Measurements from ENCODE around the gene TLL1.

DNA sequence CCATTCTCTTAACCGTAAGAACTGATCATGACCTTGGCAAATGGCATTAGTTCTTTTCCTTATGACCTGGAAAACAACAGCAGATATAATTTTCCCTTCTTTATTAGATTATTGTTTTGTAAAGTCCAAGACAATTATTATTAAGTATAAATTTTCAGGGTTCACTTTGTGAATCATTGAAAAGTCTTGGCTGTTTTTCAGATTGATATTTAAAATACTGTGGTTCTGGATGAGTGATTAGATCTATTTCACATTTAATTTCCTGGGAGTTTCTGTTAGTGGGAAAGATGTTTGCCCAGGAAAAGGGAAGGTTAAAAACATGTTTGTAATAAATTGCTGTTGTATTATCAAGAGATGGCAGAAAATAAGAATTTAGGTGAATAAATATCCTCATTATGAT, 194.9 kb downstream of the TLL1 start:
- TF ChIP-seq, protein P1, sequence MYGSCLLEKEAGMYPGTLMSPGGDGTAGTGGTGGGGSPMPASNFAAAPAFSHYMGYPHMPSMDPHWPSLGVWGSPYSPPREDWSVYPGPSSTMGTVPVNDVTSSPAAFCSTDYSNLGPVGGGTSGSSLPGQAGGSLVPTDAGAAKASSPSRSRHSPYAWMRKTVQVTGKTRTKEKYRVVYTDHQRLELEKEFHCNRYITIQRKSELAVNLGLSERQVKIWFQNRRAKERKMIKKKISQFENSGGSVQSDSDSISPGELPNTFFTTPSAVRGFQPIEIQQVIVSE (CRISPR knock-in tag; IDR thresholded peaks at IDR 0.05; ENCODE audit: borderline replicate concordance) = no peak
- TF ChIP-seq, protein P2, sequence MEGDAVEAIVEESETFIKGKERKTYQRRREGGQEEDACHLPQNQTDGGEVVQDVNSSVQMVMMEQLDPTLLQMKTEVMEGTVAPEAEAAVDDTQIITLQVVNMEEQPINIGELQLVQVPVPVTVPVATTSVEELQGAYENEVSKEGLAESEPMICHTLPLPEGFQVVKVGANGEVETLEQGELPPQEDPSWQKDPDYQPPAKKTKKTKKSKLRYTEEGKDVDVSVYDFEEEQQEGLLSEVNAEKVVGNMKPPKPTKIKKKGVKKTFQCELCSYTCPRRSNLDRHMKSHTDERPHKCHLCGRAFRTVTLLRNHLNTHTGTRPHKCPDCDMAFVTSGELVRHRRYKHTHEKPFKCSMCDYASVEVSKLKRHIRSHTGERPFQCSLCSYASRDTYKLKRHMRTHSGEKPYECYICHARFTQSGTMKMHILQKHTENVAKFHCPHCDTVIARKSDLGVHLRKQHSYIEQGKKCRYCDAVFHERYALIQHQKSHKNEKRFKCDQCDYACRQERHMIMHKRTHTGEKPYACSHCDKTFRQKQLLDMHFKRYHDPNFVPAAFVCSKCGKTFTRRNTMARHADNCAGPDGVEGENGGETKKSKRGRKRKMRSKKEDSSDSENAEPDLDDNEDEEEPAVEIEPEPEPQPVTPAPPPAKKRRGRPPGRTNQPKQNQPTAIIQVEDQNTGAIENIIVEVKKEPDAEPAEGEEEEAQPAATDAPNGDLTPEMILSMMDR (IDR thresholded peaks at IDR 0.05) = no peak
- TF ChIP-seq GRHL2 (CRISPR knock-in tag; IDR thresholded peaks at IDR 0.05; ENCODE audit: insufficient replicate concordance, severe bottlenecking) = no peak
- TF ChIP-seq, protein P3, sequence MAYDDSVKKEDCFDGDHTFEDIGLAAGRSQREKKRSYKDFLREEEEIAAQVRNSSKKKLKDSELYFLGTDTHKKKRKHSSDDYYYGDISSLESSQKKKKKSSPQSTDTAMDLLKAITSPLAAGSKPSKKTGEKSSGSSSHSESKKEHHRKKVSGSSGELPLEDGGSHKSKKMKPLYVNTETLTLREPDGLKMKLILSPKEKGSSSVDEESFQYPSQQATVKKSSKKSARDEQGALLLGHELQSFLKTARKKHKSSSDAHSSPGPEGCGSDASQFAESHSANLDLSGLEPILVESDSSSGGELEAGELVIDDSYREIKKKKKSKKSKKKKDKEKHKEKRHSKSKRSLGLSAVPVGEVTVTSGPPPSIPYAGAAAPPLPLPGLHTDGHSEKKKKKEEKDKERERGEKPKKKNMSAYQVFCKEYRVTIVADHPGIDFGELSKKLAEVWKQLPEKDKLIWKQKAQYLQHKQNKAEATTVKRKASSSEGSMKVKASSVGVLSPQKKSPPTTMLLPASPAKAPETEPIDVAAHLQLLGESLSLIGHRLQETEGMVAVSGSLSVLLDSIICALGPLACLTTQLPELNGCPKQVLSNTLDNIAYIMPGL (CRISPR knock-in tag; IDR thresholded peaks at IDR 0.05) = no peak
- TF ChIP-seq, protein P4, sequence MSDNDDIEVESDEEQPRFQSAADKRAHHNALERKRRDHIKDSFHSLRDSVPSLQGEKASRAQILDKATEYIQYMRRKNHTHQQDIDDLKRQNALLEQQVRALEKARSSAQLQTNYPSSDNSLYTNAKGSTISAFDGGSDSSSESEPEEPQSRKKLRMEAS (CRISPR knock-in tag; IDR thresholded peaks at IDR 0.05) = no peak
- TF ChIP-seq, protein P5, sequence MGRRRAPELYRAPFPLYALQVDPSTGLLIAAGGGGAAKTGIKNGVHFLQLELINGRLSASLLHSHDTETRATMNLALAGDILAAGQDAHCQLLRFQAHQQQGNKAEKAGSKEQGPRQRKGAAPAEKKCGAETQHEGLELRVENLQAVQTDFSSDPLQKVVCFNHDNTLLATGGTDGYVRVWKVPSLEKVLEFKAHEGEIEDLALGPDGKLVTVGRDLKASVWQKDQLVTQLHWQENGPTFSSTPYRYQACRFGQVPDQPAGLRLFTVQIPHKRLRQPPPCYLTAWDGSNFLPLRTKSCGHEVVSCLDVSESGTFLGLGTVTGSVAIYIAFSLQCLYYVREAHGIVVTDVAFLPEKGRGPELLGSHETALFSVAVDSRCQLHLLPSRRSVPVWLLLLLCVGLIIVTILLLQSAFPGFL (CRISPR knock-in tag; IDR thresholded peaks at IDR 0.05; ENCODE audit: borderline replicate concordance) = no peak
- TF ChIP-seq, protein P6, sequence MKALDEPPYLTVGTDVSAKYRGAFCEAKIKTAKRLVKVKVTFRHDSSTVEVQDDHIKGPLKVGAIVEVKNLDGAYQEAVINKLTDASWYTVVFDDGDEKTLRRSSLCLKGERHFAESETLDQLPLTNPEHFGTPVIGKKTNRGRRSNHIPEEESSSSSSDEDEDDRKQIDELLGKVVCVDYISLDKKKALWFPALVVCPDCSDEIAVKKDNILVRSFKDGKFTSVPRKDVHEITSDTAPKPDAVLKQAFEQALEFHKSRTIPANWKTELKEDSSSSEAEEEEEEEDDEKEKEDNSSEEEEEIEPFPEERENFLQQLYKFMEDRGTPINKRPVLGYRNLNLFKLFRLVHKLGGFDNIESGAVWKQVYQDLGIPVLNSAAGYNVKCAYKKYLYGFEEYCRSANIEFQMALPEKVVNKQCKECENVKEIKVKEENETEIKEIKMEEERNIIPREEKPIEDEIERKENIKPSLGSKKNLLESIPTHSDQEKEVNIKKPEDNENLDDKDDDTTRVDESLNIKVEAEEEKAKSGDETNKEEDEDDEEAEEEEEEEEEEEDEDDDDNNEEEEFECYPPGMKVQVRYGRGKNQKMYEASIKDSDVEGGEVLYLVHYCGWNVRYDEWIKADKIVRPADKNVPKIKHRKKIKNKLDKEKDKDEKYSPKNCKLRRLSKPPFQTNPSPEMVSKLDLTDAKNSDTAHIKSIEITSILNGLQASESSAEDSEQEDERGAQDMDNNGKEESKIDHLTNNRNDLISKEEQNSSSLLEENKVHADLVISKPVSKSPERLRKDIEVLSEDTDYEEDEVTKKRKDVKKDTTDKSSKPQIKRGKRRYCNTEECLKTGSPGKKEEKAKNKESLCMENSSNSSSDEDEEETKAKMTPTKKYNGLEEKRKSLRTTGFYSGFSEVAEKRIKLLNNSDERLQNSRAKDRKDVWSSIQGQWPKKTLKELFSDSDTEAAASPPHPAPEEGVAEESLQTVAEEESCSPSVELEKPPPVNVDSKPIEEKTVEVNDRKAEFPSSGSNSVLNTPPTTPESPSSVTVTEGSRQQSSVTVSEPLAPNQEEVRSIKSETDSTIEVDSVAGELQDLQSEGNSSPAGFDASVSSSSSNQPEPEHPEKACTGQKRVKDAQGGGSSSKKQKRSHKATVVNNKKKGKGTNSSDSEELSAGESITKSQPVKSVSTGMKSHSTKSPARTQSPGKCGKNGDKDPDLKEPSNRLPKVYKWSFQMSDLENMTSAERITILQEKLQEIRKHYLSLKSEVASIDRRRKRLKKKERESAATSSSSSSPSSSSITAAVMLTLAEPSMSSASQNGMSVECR (CRISPR knock-in tag; IDR thresholded peaks at IDR 0.05; ENCODE audit: borderline replicate concordance) = no peak
- TF ChIP-seq, protein P7, sequence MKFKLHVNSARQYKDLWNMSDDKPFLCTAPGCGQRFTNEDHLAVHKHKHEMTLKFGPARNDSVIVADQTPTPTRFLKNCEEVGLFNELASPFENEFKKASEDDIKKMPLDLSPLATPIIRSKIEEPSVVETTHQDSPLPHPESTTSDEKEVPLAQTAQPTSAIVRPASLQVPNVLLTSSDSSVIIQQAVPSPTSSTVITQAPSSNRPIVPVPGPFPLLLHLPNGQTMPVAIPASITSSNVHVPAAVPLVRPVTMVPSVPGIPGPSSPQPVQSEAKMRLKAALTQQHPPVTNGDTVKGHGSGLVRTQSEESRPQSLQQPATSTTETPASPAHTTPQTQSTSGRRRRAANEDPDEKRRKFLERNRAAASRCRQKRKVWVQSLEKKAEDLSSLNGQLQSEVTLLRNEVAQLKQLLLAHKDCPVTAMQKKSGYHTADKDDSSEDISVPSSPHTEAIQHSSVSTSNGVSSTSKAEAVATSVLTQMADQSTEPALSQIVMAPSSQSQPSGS (CRISPR knock-in tag; IDR thresholded peaks at IDR 0.05; ENCODE audit: borderline replicate concordance, low read depth) = no peak
- TF ChIP-seq, protein P8, sequence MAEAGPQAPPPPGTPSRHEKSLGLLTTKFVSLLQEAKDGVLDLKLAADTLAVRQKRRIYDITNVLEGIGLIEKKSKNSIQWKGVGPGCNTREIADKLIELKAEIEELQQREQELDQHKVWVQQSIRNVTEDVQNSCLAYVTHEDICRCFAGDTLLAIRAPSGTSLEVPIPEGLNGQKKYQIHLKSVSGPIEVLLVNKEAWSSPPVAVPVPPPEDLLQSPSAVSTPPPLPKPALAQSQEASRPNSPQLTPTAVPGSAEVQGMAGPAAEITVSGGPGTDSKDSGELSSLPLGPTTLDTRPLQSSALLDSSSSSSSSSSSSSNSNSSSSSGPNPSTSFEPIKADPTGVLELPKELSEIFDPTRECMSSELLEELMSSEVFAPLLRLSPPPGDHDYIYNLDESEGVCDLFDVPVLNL (CRISPR knock-in tag; IDR thresholded peaks at IDR 0.05; ENCODE audit: borderline replicate concordance, low read depth) = no peak

Measured in WTC11 (cell line).